HS-5 (cell line): ENCODE measurements around the gene PCDHAC2.

ENCODE experiments used
- DNase-seq: peaks from one replicate; pipeline ENCODE4 v3.0.0-alpha.2; 2012; ENCODE audit warnings: low read depth

Gene PCDHAC2

GRCh38 chr5:140966293-140967225 is at the start of gene PCDHAC2:
Gene PCDHAC2, plus strand, starts transcription at chr5:140966476. Its CDS starts 291 bp downstream, at chr5:140966767.
- peak; percentile 34 for DNase-seq

GRCh38 chr5:140923601-140924000 is 42.7 kb upstream of the PCDHAC2 start:
- no peak for DNase-seq

- no peak for DNase-seq
Measured at GRCh38 chr5:140925806-140926442, 40.4 kb upstream of the PCDHAC2 start, which contains the start of gene PCDHAC1. Gene PCDHAC1, plus strand, starts transcription at chr5:140926299. Its CDS starts 594 bp downstream, at chr5:140926893.

GRCh38 chr5:140926443-140927227 is 39.6 kb upstream of the PCDHAC2 start:
- peak; percentile 46 for DNase-seq

- DNase-seq = no peak
Measured at GRCh38 chr5:140927228-140927573, 39.1 kb upstream of the PCDHAC2 start.

- no peak for DNase-seq
Measured at GRCh38 chr5:140934964-140935606, 31.2 kb upstream of the PCDHAC2 start.

GRCh38 chr5:140946578-140946977 is 19.7 kb upstream of the PCDHAC2 start:
- DNase-seq = no peak

- no peak for DNase-seq
Measured at GRCh38 chr5:140951636-140952035, 14.6 kb upstream of the PCDHAC2 start.

GRCh38 chr5:140953234-140953633 is 13.0 kb upstream of the PCDHAC2 start:
- no peak for DNase-seq

GRCh38 chr5:140962190-140962589 is 4.1 kb upstream of the PCDHAC2 start:
- DNase-seq = no peak

- DNase-seq = no peak
Measured at GRCh38 chr5:140964356-140964755, 1.9 kb upstream of the PCDHAC2 start.

GRCh38 chr5:140965905-140966292 is 377 bp upstream of the PCDHAC2 start:
- DNase-seq = no peak

- DNase-seq = no peak
Measured at GRCh38 chr5:140967226-140967893, 1.1 kb downstream of the PCDHAC2 start.

- DNase-seq = no peak
Measured at GRCh38 chr5:140969880-140970279, 3.6 kb downstream of the PCDHAC2 start.

- no peak for DNase-seq
Measured at GRCh38 chr5:140973550-140973949, 7.3 kb downstream of the PCDHAC2 start.

- DNase-seq = peak; percentile 89
Measured at GRCh38 chr5:140977003-140977402, 10.7 kb downstream of the PCDHAC2 start.

- DNase-seq = no peak
Measured at GRCh38 chr5:140978260-140978659, 12.0 kb downstream of the PCDHAC2 start.

- DNase-seq = no peak
Measured at GRCh38 chr5:140978983-140979382, 12.7 kb downstream of the PCDHAC2 start.

GRCh38 chr5:140982083-140982716 is 15.9 kb downstream of the PCDHAC2 start:
- DNase-seq = no peak

- DNase-seq = no peak
Measured at GRCh38 chr5:140986117-140986521, 19.8 kb downstream of the PCDHAC2 start.

- DNase-seq = no peak
Measured at GRCh38 chr5:140988100-140988499, 21.8 kb downstream of the PCDHAC2 start.
